Embryonic facial prominence (tissue), 1 donor: ENCODE data around the gene SCN5A.

Source experiments
- DNase-seq: peaks from one replicate; pipeline ENCODE4 v3.0.0-alpha.2; 2016; ENCODE audit errors: extremely low spot score

SCN5A gene

DNA sequence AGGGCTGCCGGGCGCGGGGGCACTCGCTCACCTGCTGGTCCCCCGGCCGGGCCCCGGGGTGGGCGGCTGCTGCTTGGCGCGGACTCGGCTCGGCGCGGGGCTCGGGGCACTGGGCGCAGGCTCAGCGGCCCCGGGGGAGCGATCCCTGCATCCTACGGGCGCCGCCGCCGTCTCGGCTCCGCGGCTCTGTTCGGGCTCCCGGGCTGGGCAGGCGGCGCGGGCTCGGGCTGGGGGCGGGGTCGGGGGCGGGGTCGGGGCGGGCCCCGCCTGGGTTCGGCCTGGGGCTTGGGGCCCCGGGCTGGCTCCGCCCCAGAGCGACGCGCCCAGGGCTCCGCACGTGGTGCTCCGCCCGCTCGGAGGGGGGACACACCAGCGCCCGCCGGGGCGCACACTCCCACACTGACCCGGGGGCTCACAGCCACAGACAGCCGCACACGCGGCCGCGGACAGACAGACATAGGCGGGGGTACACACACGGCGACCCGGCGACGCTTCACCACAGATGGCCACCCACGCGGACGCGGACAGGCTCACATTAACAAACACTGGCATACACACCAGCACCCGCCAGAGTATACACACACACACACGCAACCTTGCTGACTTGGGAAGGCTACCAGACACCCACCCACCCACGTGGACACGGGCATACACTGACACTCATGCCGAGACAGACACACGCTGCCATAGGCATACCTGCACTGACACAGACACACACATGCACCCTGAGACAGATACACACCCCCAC, at the start of gene SCN5A:
Gene SCN5A, minus strand, starts transcription at position 188 of the 748 bp plus-strand sequence. CDS start 16,380 bp downstream, outside the sequence.
- DNase-seq = no peak

DNA sequence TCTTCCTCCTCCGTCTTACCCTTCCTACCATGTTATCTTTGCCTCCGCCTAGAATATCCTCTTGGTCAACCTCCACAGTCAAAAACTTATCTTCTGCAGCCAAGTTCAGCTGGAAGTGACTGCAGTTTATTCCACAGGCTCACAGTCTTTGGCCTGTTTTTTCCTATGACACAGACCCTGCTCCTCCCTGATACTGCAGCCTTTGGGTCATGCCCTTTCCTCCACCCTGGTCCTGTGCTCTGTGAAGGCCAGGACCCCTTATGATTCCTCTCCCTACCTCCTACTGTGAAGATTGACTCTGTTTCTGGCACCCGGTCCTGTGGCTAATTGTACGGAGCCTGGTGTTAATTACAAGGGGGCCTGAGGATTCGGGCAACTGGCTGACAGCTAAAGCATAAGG, 49.3 kb upstream of the SCN5A start:
- DNase-seq = no peak

DNA sequence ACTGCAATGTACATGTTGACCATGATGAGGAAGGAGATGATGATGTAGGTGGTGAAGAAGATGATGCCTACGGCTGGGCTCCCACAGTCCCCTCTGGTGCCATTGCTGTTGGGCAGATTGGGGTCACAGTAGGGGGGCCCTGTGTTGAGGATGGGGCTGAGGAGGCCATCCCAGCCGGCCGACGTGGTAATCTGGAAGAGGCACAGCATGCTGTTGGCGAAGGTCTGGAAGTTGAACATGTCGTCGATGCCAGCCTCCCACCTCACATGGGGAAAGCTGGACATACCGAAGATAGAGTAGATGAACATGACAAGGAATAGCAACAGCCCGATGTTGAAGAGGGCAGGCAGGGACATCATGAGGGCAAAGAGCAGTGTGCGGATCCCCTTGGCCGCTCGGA, 48.6 kb upstream of the SCN5A start:
- DNase-seq = no peak

DNA sequence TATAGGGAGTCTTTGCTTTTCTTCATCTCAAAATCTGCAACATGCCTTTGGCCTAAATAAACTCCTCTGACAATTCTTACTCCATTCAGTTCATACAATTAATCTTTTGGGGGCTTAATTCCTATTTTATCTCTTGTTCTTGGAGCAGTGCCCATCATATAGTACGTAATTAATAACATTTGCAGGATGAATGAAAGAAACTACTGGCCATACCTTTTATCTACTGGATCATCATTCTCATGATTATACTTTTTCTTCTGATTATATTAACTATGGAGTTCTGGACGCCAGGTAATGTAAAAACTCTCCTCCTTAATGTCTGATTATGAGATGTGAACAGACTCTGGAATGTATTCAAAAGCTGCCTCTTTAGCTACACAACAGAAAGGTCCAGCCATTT, 46.5 kb upstream of the SCN5A start:
- DNase-seq = no peak

DNA sequence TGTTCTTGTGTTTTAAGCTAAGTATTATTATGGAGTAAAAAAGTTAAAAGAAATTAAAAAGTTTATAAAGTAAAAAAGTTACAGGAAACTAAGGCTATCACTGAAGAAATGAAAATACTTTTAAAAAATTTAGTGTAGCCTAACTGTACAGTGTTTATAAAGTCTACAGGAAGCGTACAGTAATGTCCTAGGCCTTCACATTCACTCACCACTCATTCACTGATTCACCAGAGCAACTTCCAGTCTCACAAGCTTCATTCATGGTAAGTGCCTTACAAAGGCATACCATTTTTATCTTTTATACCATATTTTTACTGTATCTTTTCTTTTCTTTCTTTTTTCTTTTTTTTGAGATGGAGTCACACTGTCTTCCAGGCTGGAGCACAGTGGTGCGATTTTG, 40.7 kb upstream of the SCN5A start:
- no peak for DNase-seq

DNA sequence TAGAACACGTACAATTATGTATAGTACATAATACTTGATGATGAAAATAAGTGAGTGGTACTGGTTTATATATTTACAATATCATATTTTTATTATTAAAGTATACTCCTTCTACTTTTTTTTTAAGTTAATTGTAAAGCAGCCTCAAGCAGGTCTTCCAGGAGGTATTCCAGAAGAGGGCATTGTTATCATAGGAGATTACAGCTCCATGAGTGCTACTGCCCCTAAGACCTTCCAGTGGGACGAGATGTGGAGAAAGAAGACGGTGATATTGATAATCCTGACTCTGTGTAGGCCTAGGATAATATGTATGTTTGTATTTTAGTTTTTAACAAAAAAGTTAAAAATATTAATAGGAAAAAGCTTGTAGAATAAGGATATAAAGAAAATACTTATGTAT, 40.3 kb upstream of the SCN5A start:
- no peak for DNase-seq

DNA sequence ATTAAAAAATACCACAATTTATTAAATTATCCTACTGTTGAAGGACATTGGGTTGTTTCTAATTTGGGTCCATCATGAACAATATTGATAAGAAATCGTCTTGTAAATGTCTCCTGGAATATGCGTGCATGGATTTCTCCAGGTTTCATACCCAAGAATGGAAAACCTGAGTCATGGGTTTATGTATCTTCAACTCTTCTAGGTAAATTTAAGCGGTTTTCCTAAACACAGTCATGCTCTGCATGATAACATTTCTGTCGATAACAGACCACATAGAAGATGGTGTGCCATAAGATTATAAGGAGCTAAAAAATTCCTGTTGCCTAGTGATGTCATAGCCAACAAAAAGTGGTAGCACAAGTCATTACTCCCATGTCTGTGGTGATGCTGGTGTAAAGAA, 39.9 kb upstream of the SCN5A start:
- DNase-seq = no peak

DNA sequence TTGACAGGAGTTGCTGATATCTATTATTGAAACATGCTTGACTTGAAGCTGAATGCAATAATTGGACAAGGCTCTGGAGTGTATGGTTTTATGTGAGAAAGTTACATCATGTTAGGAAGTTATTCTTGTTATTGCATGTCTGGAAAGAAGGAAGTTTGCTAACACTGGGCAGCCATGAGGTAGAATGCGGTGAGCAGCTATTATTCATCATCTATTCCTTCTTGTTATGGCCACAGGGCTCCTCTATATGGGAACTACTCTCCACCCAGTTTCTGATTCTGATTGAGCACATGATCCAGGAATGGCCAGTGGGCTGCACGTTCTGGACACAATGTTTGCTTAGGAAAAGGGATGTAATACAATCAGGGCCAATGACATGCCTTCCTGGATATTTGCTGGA, 37.8 kb upstream of the SCN5A start:
- DNase-seq = no peak

DNA sequence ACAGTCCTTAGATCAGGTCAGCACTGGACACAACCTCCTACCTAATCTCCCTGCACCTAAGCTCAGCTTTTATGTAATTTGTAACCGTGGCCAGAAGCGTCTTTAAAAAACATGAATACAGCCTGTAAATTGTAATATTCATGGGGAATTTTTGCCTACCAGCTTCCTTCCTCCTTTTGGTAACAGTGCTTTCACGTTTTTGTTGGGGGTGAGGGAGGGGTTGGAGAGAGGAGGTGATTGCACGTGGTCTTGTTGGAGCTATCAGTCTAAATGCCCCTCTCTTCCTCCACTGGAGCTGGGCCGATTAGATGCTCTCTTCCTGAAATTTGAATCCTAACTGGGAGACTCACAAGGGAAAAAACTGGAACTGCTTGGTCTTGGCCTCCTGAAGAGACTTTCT, 35.1 kb upstream of the SCN5A start:
- DNase-seq = no peak

DNA sequence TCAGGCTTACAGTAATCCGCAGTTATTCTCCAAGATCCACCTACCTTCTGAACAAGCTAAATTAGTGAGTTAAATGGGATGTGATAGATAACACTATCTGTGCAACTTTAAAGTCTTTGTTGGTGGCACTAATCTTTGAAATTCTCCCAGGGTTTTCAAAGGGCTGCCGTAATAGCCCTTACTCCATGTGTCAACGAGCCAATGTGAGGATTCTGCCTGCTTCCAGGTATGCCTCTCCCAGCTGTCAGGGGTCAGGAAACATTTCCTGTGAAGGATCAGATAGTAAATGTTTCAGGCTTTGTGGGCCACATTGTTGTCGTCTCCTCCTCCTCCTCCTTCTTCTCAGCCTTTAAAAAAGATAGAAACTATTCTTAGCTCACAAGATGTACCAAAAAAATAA, 20.2 kb upstream of the SCN5A start:
- no peak for DNase-seq

DNA sequence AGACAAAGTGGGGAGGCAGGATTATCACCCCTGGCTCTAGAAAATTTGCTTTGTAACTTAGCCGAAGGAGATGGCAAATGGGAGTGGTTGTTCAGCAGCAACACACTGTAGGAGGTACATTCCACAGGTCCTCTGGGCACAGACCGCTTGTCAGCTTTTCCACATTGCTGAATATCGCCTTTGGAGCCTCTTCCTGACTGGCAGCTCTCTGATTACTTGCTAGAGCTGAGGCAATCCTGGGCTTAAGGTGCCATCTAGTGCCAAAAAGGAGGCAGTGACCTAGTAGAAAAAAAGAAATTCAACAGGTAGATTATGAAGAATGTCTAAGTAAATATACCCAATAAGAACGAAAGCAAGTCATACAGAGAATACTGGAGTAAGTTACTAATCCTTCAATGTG, 13.1 kb upstream of the SCN5A start:
- no peak for DNase-seq

DNA sequence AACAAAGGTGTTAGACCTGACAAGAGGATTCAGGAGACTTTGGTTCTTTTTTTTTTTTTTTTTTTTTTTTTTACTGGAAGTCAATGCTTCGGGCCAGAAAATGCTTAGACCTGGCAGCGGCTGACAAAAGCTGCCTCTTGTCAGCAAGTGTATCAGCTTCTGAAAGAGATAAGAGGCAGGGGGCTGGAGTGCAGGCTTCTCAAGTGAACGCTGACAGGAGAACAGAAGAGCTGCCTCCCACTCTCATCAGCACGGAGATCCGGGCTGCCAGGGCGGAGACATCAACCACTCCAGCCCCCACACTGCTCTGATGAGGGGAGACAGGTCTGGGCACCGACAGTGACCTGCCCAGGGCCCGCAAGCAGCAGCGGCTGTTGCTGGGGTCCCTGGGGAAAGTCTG, 9.4 kb upstream of the SCN5A start:
- DNase-seq = no peak

DNA sequence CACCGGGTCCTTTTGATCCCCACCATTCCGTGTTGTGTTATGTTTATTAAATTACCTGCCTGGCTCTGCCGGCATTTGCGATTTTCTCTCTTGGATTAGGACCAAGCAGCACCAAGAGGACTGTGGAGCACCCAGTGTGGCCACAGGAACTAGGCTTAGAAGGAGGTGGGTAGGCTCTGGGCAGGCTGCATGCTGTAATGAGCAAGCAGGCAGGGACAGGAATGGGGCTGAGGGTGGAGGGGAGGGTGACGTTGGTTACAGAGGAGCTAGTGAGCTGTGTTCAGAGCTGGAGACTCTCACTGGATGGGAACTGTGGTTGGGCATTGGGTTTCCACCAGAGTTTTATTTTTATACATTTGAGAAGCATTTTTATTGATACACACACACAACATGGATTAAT, 7.9 kb upstream of the SCN5A start:
- DNase-seq = no peak

DNA sequence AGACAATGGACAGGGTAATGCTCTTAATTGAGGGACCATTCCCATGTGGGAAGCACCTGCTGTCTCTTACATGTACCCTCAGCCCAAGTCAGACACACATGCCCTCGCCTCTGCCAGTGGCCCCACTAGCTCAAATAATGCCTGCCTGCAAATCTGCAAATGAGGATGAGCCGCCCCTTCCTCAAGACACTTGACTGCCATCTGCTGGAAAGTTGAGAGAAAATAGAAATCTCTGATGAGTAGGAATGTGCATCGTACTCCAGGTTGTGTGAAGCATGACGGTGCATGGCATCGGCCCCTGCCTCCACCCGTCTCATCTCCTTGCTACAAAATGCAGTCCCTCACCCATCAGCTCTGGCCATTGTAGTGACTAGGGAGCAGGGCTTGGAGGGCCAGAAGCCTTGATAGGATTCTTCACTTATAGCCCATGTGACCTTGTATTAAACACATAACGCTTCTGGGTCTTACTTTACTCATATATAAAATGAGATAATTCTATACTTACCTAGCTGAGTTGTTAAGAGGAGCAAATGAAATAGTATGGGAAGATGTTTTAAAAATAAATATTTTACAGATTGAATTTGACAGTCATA, 6.3 kb upstream of the SCN5A start:
- DNase-seq = peak; percentile 23

DNA sequence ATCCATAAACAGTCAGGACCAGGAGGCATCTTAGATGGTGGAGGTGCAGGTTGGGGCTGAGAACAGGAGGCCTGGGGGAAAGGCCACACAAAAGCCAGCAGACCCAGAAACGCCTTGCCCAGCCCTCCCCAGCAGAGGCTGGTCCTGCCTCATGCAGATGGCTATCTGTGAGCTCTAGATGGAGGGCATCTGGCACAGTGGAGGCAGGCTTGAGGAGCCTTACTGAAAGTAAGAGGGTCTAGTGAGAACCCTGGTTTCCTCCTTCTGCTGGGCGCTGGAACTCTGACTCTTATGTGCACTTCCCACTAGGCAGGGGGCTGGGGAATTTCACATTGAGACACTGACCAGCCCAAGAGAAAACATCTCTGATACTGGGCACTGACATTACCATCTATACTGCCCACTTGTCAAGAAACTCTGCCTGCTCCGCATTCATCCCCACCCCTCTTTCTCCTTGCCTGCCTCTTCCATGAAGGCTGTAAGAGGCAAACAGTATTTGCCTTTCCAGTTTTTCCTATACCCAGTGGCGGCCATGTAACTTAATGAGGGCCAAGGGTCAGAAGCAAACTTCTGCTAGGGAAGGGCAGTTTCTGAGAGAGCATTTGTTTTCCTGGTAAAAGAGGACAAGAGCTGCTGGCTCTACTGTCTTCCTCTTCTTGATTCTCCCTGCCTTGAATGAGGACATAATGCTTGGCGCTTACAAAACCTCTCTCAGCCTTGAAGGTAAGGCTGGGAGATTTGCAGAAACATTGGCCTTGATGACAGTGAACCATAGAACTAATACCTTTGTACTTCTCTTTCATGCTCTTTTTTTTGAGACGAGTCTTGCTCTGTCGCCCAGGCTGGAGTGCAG, 4.4 kb upstream of the SCN5A start:
- no peak for DNase-seq

DNA sequence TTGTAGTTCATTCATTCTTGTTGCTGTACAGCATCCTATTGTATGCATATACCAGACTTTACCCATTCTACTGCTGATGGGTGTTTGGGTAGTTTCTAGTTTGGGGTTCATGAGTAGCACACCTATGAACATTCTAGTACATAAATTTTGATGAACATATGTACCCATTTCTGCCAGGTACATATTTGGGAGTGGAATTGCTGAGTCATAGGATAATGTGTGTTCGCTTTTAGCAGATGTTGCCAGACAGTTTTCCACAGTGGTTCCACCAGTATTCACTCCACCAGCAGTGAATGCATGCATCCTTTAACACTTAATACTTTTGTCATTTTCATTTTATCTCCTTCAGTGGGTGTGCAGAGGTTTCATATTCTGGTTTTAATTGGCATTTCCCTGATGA, 3.4 kb upstream of the SCN5A start:
- no peak for DNase-seq

DNA sequence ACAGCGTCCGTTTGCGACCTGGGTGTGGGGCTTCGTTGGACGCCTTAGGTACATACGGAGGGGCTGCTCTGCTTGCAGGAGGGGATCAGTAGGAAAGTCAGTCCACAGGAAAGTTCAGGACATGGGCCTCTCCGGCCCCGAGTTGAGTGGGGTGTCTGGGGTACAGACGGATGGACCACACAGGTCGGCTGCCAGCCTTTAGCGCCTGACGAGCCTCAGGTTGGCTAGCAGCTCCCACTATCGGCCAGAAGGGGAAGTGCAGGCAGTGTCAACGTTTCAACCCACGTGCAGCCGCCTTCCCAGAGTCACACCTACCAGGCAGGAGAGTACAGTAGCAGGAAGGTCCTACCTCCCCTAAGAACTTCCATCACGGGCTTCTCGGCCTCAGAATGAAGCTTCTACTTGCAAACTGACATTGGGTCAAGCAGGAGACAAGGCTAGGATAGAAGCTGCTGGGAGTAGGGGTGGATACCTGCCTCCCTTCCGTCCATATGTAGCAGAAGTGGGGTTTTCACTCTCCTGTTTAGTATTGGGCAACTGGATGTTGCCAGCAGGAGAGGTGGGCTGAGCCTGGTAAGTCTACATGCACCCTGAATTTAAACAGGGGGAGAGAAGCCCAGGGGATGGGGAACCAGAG, 1.8 kb upstream of the SCN5A start:
- peak; percentile 22 for DNase-seq

DNA sequence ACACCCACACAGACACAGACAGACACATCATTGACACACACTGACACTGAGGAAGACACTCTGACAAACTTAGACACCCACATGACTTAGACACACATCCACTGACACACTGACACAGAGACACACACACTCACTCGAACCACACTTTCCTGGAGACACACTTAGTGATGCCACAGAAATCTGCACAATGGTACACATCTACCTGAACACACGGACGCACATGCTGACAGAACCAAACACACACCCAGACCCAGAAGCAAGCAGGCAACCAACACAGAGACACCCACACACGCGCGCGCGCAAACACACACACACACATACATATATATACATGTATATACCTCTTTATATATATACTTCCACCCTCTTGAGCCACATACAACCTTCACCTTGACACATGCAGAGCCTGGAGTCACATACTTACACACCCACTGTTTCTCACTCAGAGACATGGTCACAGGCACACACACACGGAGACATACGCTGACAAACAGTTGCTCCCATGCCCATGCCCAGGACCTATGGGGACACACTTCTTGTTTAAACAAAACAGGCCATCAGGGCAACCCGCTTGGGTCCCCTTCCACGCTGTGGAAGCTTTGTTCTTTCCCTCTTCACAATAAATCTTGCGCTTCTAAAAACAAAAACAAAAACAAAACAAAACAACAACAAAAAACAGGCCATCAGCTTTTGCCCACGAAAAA, 913 bp upstream of the SCN5A start:
- no peak for DNase-seq

DNA sequence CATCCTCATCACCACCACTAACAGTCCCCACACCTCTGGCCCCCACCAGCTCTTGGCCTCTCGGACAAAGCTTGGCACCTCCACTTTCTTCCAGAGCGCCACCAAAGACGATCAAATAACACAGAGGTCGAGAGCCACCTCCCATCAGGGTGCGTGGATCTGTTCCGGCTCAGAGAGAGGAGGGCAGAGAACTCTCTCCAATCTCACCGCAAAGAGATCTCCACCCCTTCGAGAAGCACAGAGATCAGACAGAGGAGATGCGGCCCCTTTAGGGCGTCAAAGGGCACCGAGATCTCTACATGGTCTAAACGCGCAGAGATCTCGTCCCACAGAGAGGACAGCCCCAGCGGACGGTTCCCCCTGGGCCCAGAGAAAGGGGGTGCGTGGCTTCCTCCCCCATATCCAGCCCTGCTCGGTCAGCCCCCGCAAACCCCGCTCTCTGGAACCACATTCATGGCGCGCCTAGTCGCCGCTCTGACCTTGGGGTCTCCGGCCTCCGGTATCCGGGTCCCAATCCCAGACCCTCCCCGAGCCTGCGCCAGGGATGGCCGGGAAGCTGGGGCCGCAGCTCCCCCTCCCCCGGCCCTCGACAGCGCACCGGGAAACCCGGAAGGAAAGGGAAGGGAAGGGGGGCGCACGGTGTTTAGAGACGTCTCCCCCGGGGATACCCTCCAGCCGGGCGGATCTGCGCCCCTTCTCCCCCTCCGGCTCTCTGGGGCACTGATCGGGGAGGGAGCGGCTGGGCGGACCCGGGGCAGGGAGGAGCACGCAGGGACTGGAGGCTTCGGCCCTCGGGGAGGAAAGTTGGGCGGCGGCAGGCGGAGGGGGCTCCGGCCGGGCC, 608 bp downstream of the SCN5A start:
- DNase-seq = no peak

DNA sequence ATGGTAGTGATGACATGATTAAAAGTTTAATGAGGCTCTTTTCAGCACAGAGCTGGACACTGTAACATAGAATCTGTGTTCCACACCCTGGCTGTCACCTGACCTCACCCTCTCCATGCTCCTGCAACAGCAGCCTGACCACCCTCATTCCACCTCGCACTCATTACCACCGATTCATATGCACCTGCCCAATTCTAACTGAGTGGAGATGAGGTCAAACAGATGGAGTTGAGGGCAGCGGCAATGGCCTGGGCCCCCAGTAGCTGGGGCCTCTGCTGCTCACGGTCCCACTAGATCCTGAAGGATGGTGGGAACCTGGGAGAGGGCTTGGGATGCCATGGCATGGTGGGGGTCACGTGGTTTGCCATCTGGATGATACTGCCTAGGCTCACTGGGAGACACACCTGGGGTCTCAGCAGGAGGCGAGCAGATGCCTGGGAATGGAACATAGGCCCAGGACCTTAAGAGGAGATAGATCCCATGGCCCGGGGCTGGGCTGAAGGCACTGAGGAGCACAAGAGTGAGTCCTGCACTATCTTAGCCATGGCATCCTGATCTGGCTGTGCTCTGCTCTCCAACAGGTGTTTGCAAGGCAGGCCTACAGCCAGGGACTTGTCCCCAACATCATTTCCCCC, 1.3 kb downstream of the SCN5A start:
- no peak for DNase-seq
